ENCODE results near the gene NPC1.

The NPC1 gene

DNA sequence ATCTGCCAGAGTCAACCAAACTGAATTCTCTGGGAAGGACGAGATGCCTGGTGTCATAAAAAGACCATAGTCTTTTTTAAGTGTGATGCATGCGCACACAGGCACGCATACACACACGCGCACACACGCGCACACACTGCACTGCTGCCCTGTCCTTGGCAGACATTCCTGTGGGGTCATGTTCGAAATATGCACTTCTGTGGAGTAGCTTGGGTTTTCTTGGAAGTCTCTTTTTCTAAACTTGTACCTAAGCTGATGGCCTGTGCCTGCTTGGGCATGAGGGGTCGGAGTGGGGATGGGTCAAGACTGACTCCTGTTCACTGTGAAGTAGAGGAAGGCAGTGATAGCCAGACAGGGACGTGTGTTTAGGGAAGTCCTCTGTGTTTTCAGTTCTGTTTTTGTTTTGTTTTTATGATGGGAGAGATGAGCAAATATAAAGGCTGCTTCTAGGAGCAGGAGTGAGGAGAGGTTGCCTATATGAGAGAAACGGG, 87.0 kb downstream of the NPC1 start:
- peak overlapping the region in 3 of 7 experiments; percentile 26 to 52 (median 42) for H3K4me3 ChIP-seq (ENCODE audit: control insufficient read depth in 1 of 7, extremely low read depth in 1 of 7, insufficient read depth in 4 of 7, low read depth in 2 of 7, low read length in 6 of 7)
- ChIA-PET POLR2A (interaction anchor here (1.4 to 1.8 kb wide), 2 partner anchors 11 to 45 kb away, joined by 4 to 7 read pairs; no protein-coding TSS in a partner anchor), CTCF (interaction anchor here (0.6 to 3.8 kb wide), 13 partner anchors 8 to 86 kb away, joined by 3 to 32 read pairs (median 6); no protein-coding TSS in a partner anchor)
- H3K9me3 ChIP-seq (ENCODE audit: control extremely low read depth in 1 of 5, control insufficient read depth in 4 of 5, insufficient read depth in 2 of 5, low read depth in 1 of 5, low read length in 4 of 5): no peaks in the 10 kb centered on the region
- H3K27me3 ChIP-seq (replicated peaks in 2 of 5; ENCODE audit: control insufficient read depth in 4 of 5, insufficient read depth in 5 of 5, low read length in 4 of 5): no peaks in the 10 kb centered on the region
- WGBS (ENCODE audit: insufficient coverage): 81% methylated on average over 10 of the region's 11 CpGs
- peak overlapping the region in 1 of 2 experiments; percentile 69 for H3K27ac ChIP-seq (ENCODE audit: insufficient read depth in 1 of 2, low read depth in 1 of 2, low read length in 2 of 2, poor library complexity in 1 of 2, severe bottlenecking in 2 of 2)
- DNase-seq: peak in 2 of 3 donors; percentile 55 to 60
- peaks cover 29 to 81% (median 62%) of the 10 kb centered on the region in 4 experiments for H3K4me1 ChIP-seq (ENCODE audit: control extremely low read depth in 1 of 4, control insufficient read depth in 4 of 4, insufficient read depth in 4 of 4, low read length in 3 of 4)
- H3K36me3 ChIP-seq (ENCODE audit: control insufficient read depth in 4 of 4, insufficient read depth in 4 of 4, low read length in 3 of 4): no peaks in the 10 kb centered on the region

- Histone ChIP-seq H3K4me1 (ENCODE audit: control extremely low read depth in 1 of 4, control insufficient read depth in 4 of 4, insufficient read depth in 4 of 4, low read length in 3 of 4) (peaks cover 27 to 76% (median 58%) of the 10 kb centered on the region in 4 experiments), H3K27me3 (replicated peaks in 2 of 5; ENCODE audit: control insufficient read depth in 4 of 5, insufficient read depth in 5 of 5, low read length in 4 of 5) (no peaks in the 10 kb centered on the region), H3K9me3 (ENCODE audit: control extremely low read depth in 1 of 5, control insufficient read depth in 4 of 5, insufficient read depth in 2 of 5, low read depth in 1 of 5, low read length in 4 of 5) (no peaks in the 10 kb centered on the region), H3K27ac (ENCODE audit: insufficient read depth in 1 of 2, low read depth in 1 of 2, low read length in 2 of 2, poor library complexity in 1 of 2, severe bottlenecking in 2 of 2) (peak overlapping the region; percentile 55 to 69), H3K4me3 (ENCODE audit: control insufficient read depth in 1 of 7, extremely low read depth in 1 of 7, insufficient read depth in 4 of 7, low read depth in 2 of 7, low read length in 6 of 7) (peak overlapping the region in 5 of 7 experiments; percentile 13 to 52 (median 26)), H3K36me3 (ENCODE audit: control insufficient read depth in 4 of 4, insufficient read depth in 4 of 4, low read length in 3 of 4) (no peaks in the 10 kb centered on the region)
- WGBS (ENCODE audit: insufficient coverage): 47% methylated on average over 4 of the region's 5 CpGs
- POLR2A ChIA-PET: interaction anchor here (1.1 to 1.8 kb wide), 3 partner anchors 11 to 45 kb away, joined by 3 to 7 read pairs (median 4); no protein-coding TSS in a partner anchor
- CTCF ChIA-PET: interaction anchor here (0.7 to 3.8 kb wide), 14 partner anchors 9 to 86 kb away, joined by 3 to 32 read pairs (median 6); no protein-coding TSS in a partner anchor
- peak; percentile 75 to 92 (median 87) for DNase-seq
Observed at GRCh38 chr18:23498877-23499276, 87.4 kb downstream of the NPC1 start.

DNA sequence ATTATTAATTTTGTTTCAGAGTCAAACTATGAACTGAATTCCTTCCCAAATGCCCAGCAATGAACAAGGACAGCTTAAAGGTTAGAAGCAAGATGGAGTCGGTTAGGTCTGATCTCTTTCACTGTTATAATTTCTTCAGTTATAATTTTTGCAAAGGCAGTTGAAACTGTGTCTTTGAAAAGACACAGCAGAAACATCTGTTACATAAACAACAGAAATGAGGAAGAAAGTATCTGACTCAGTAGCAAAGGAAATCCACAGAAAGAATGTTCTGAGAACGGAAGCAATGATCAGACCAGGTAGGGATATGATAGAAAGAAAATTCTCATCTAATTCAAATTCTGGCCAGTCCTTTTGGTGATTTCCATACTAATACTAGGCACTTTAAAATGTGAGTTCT, 88.2 kb downstream of the NPC1 start:
- POLR2A ChIA-PET: interaction anchor here (1.1 to 1.8 kb wide), 3 partner anchors 10 to 44 kb away, joined by 3 to 7 read pairs (median 4); no protein-coding TSS in a partner anchor

DNA sequence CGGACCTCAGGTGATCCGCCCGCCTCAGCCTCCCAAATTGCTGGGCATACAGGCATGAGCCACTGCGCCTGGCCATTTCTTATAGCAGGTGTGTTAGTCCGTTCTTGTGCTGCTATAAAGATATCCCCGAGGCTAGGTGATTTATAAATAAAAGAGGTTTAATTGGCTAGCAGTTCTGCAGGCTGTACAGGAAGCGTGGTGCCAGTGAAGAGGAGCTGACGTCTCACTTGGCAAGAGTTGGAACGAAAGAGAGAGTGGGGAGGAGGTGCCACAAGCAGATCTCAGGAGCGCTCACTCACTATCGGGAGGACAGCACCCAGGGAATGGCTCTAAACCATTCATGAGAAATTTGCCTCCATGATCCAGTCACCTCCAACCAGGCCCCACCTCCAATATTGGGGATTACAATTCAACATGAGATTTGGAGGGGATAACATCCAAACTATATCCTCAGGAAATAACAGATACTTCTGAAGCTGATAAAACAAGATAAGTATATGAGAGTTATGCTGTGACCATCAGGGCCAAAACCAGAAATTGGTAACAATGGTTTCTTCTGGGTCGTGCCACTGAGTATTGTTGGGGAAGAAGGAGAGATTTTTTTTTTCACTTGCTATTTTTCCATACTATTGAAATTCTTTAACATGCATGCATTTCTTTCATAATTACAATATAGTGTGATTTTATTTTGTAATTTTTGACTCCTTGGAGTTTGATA, 90.4 kb downstream of the NPC1 start:
- DNase-seq: peak; percentile 48 to 82 (median 60)
- CTCF ChIA-PET: interaction anchor here (0.8 to 3.8 kb wide), 6 partner anchors 9 to 90 kb away, joined by 3 to 13 read pairs (median 4); partner anchors contain the start of gene RIOK3
- WGBS (ENCODE audit: insufficient coverage): 40% methylated on average over 9 of the region's 12 CpGs

More for the DNA sequence above, 88.2 kb downstream of the NPC1 start:
- peak in 2 of 3 donors; percentile 71 to 84 for DNase-seq
- Histone ChIP-seq H3K4me1 (ENCODE audit: control extremely low read depth in 1 of 4, control insufficient read depth in 4 of 4, insufficient read depth in 4 of 4, low read length in 3 of 4) (peaks cover 27 to 72% (median 56%) of the 10 kb centered on the region in 4 experiments), H3K9me3 (ENCODE audit: control extremely low read depth in 1 of 5, control insufficient read depth in 4 of 5, insufficient read depth in 2 of 5, low read depth in 1 of 5, low read length in 4 of 5) (peaks cover 0 to 1% (median 0%) of the 10 kb centered on the region in 5 experiments), H3K4me3 (ENCODE audit: control insufficient read depth in 1 of 7, extremely low read depth in 1 of 7, insufficient read depth in 4 of 7, low read depth in 2 of 7, low read length in 6 of 7) (peak overlapping the region in 2 of 7 experiments; percentile 19 to 51), H3K36me3 (ENCODE audit: control insufficient read depth in 4 of 4, insufficient read depth in 4 of 4, low read length in 3 of 4) (no peaks in the 10 kb centered on the region), H3K27ac (ENCODE audit: insufficient read depth in 1 of 2, low read depth in 1 of 2, low read length in 2 of 2, poor library complexity in 1 of 2, severe bottlenecking in 2 of 2) (peak overlapping the region; percentile 55 to 69), H3K27me3 (replicated peaks in 2 of 5; ENCODE audit: control insufficient read depth in 4 of 5, insufficient read depth in 5 of 5, low read length in 4 of 5) (no peaks in the 10 kb centered on the region)
- WGBS (ENCODE audit: insufficient coverage): 20% methylated on average over 1 of the region's 2 CpGs
- CTCF ChIA-PET: interaction anchor here (0.7 to 3.8 kb wide), 14 partner anchors 8 to 87 kb away, joined by 3 to 32 read pairs (median 6); no protein-coding TSS in a partner anchor

GRCh38 chr18:23494992-23495391, 91.3 kb downstream of the NPC1 start:
- no peak for DNase-seq
- H3K4me3 ChIP-seq (ENCODE audit: control insufficient read depth in 1 of 7, extremely low read depth in 1 of 7, insufficient read depth in 4 of 7, low read depth in 2 of 7, low read length in 6 of 7): no peak overlapping the region
- 93% methylated on average over 1 of the region's 1 CpG for WGBS (ENCODE audit: insufficient coverage)
- POLR2A ChIA-PET: no interaction called here
- H3K4me1 ChIP-seq (ENCODE audit: control extremely low read depth in 1 of 4, control insufficient read depth in 4 of 4, insufficient read depth in 4 of 4, low read length in 3 of 4): peaks cover 21 to 52% (median 40%) of the 10 kb centered on the region in 4 experiments
- H3K36me3 ChIP-seq (ENCODE audit: control insufficient read depth in 4 of 4, insufficient read depth in 4 of 4, low read length in 3 of 4): peaks cover 0 to 4% (median 0%) of the 10 kb centered on the region in 4 experiments
- CTCF ChIA-PET: no interaction called here
- H3K27me3 ChIP-seq (replicated peaks in 2 of 5; ENCODE audit: control insufficient read depth in 4 of 5, insufficient read depth in 5 of 5, low read length in 4 of 5): no peaks in the 10 kb centered on the region
- H3K9me3 ChIP-seq (ENCODE audit: control extremely low read depth in 1 of 5, control insufficient read depth in 4 of 5, insufficient read depth in 2 of 5, low read depth in 1 of 5, low read length in 4 of 5): peaks cover 0 to 3% (median 0%) of the 10 kb centered on the region in 5 experiments
- peak overlapping the region in 1 of 2 experiments; percentile 69 for H3K27ac ChIP-seq (ENCODE audit: insufficient read depth in 1 of 2, low read depth in 1 of 2, low read length in 2 of 2, poor library complexity in 1 of 2, severe bottlenecking in 2 of 2)

More for the DNA sequence above, 90.4 kb downstream of the NPC1 start:
- peak overlapping the region; percentile 12 to 69 for H3K27ac ChIP-seq (ENCODE audit: insufficient read depth in 1 of 2, low read depth in 1 of 2, low read length in 2 of 2, poor library complexity in 1 of 2, severe bottlenecking in 2 of 2)
- H3K36me3 ChIP-seq (ENCODE audit: control insufficient read depth in 4 of 4, insufficient read depth in 4 of 4, low read length in 3 of 4): no peaks in the 10 kb centered on the region
- H3K9me3 ChIP-seq (ENCODE audit: control extremely low read depth in 1 of 5, control insufficient read depth in 4 of 5, insufficient read depth in 2 of 5, low read depth in 1 of 5, low read length in 4 of 5): peaks cover 0 to 3% (median 0%) of the 10 kb centered on the region in 5 experiments
- POLR2A ChIA-PET: interaction anchor here (0.6 kb wide), 1 partner anchor 53 kb away, joined by 3 read pairs; no protein-coding TSS in a partner anchor
- peaks cover 21 to 59% (median 44%) of the 10 kb centered on the region in 4 experiments for H3K4me1 ChIP-seq (ENCODE audit: control extremely low read depth in 1 of 4, control insufficient read depth in 4 of 4, insufficient read depth in 4 of 4, low read length in 3 of 4)
- H3K27me3 ChIP-seq (replicated peaks in 2 of 5; ENCODE audit: control insufficient read depth in 4 of 5, insufficient read depth in 5 of 5, low read length in 4 of 5): no peaks in the 10 kb centered on the region
- peak overlapping the region in 4 of 7 experiments; percentile 16 to 70 (median 53) for H3K4me3 ChIP-seq (ENCODE audit: control insufficient read depth in 1 of 7, extremely low read depth in 1 of 7, insufficient read depth in 4 of 7, low read depth in 2 of 7, low read length in 6 of 7)

DNA sequence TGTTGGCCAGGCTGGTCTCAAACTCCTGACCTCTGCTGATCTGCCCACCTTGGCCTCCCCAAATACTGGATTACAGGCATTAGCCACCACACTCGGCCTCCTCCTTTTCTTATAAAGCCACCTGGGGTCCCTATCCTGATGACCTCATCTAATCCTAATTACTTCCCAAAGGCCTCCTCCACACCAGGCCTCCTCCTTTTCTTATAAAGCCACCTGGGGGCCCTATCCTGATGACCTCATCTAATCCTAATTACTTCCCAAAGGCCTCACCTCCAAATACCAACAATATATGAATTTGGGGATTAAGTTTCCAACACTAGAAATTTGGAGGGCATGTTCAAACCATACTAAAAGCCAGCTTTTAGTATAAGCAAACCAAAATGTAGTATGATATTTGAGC, 92.7 kb downstream of the NPC1 start:
- Histone ChIP-seq H3K4me3 (ENCODE audit: control insufficient read depth in 1 of 7, extremely low read depth in 1 of 7, insufficient read depth in 4 of 7, low read depth in 2 of 7, low read length in 6 of 7) (no peak overlapping the region), H3K9me3 (ENCODE audit: control extremely low read depth in 1 of 5, control insufficient read depth in 4 of 5, insufficient read depth in 2 of 5, low read depth in 1 of 5, low read length in 4 of 5) (peaks cover 0 to 3% (median 0%) of the 10 kb centered on the region in 5 experiments), H3K27me3 (replicated peaks in 2 of 5; ENCODE audit: control insufficient read depth in 4 of 5, insufficient read depth in 5 of 5, low read length in 4 of 5) (no peaks in the 10 kb centered on the region), H3K36me3 (ENCODE audit: control insufficient read depth in 4 of 4, insufficient read depth in 4 of 4, low read length in 3 of 4) (peaks cover 0 to 4% (median 0%) of the 10 kb centered on the region in 4 experiments), H3K4me1 (ENCODE audit: control extremely low read depth in 1 of 4, control insufficient read depth in 4 of 4, insufficient read depth in 4 of 4, low read length in 3 of 4) (peaks cover 17 to 48% (median 30%) of the 10 kb centered on the region in 4 experiments), H3K27ac (ENCODE audit: insufficient read depth in 1 of 2, low read depth in 1 of 2, low read length in 2 of 2, poor library complexity in 1 of 2, severe bottlenecking in 2 of 2) (no peak overlapping the region)
- ChIA-PET POLR2A (no interaction called here), CTCF (no interaction called here)
- DNase-seq: no peak
- 100% methylated on average over 1 of the region's 1 CpG for WGBS (ENCODE audit: insufficient coverage)

Data from common myeloid progenitor, CD34-positive (primary cell).